Measurements from ENCODE around the gene C1QBP. TPM values are rescaled to one million over a fixed set of nuclear protein-coding genes. Genes with fewer than 3 reads are reported as not detected.

The C1QBP gene
- polyA plus RNA-seq, 1 experiment = 175 TPM

GRCh38 chr17:5481451-5481850 is 42.5 kb upstream of the C1QBP start:
- POLR2A ChIA-PET = no interaction called here
- CTCF ChIA-PET = no interaction called here

GRCh38 chr17:5480962-5481361 is 42.0 kb upstream of the C1QBP start:
- CTCF ChIA-PET = interaction anchor here (0.6 kb wide), 1 partner anchor 167 kb away, joined by 3 read pairs; no protein-coding TSS in a partner anchor
- H3K27me3 ChIP-seq (ENCODE audit: control insufficient read depth, insufficient read depth, low read length) = no peaks in the 10 kb centered on the region
- TF ChIP-seq CTCF (IDR thresholded peaks at IDR 0.05; ENCODE audit: low read depth, low read length) = no peak
- no peak for DNase-seq (ENCODE audit: low read depth, low spot score)
- H3K27ac ChIP-seq (ENCODE audit: low read depth, low read length) = no peak overlapping the region
- H3K4me3 ChIP-seq (ENCODE audit: low read depth, low read length) = no peak overlapping the region
- POLR2A ChIA-PET = no interaction called here
- H3K9me3 ChIP-seq (ENCODE audit: control insufficient read depth, insufficient read depth, low read length) = no peaks in the 10 kb centered on the region

More at GRCh38 chr17:5481451-5481850, 42.5 kb upstream of the C1QBP start:
- no peak overlapping the region for H3K4me3 ChIP-seq (ENCODE audit: low read depth, low read length)
- H3K27me3 ChIP-seq (ENCODE audit: control insufficient read depth, insufficient read depth, low read length) = no peaks in the 10 kb centered on the region
- H3K9me3 ChIP-seq (ENCODE audit: control insufficient read depth, insufficient read depth, low read length) = no peaks in the 10 kb centered on the region
- no peak for DNase-seq (ENCODE audit: low read depth, low spot score)
- TF ChIP-seq CTCF (IDR thresholded peaks at IDR 0.05; ENCODE audit: low read depth, low read length) = no peak
- H3K27ac ChIP-seq (ENCODE audit: low read depth, low read length) = no peak overlapping the region

GRCh38 chr17:5478992-5479391 is 40.0 kb upstream of the C1QBP start:
- DNase-seq (ENCODE audit: low read depth, low spot score) = no peak
- POLR2A ChIA-PET = no interaction called here
- CTCF ChIA-PET = interaction anchor here (1.9 kb wide), 1 partner anchor 40 kb away, joined by 8 read pairs; the partner anchor contains the start of gene C1QBP
- H3K27me3 ChIP-seq (ENCODE audit: control insufficient read depth, insufficient read depth, low read length) = no peaks in the 10 kb centered on the region
- H3K27ac ChIP-seq (ENCODE audit: low read depth, low read length) = no peak overlapping the region
- no peaks in the 10 kb centered on the region for H3K9me3 ChIP-seq (ENCODE audit: control insufficient read depth, insufficient read depth, low read length)
- H3K4me3 ChIP-seq (ENCODE audit: low read depth, low read length) = no peak overlapping the region
- TF ChIP-seq CTCF (IDR thresholded peaks at IDR 0.05; ENCODE audit: low read depth, low read length) = no peak

- POLR2A ChIA-PET = no interaction called here
- CTCF ChIA-PET = interaction anchor here (0.9 kb wide), 1 partner anchor 35 kb away, joined by 5 read pairs; the partner anchor contains the start of gene C1QBP
- no peaks in the 10 kb centered on the region; the same call in 1 of the 2 replicates for H3K9me3 ChIP-seq (ENCODE audit: control insufficient read depth, insufficient read depth, low read length)
- no peak overlapping the region for H3K4me3 ChIP-seq (ENCODE audit: low read depth, low read length)
- no peak for TF ChIP-seq CTCF (IDR thresholded peaks at IDR 0.05; ENCODE audit: low read depth, low read length)
- DNase-seq (ENCODE audit: low read depth, low spot score) = no peak
- no peak overlapping the region for H3K27ac ChIP-seq (ENCODE audit: low read depth, low read length)
- no peaks in the 10 kb centered on the region for H3K27me3 ChIP-seq (ENCODE audit: control insufficient read depth, insufficient read depth, low read length)
Measured at GRCh38 chr17:5473906-5474305, 35.0 kb upstream of the C1QBP start.

- POLR2A ChIA-PET = no interaction called here
- Histone ChIP-seq H3K9me3 (ENCODE audit: control insufficient read depth, insufficient read depth, low read length) (no peaks in the 10 kb centered on the region; the same call in 1 of the 2 replicates), H3K27me3 (ENCODE audit: control insufficient read depth, insufficient read depth, low read length) (no peaks in the 10 kb centered on the region), H3K4me3 (ENCODE audit: low read depth, low read length) (no peak overlapping the region), H3K27ac (ENCODE audit: low read depth, low read length) (no peak overlapping the region)
- CTCF ChIA-PET = no interaction called here
- no peak for DNase-seq (ENCODE audit: low read depth, low spot score)
- no peak for TF ChIP-seq CTCF (IDR thresholded peaks at IDR 0.05; ENCODE audit: low read depth, low read length)
Measured at GRCh38 chr17:5472511-5472910, 33.6 kb upstream of the C1QBP start.
